ENCODE measurements around the gene MFF.

The MFF gene, protein sequence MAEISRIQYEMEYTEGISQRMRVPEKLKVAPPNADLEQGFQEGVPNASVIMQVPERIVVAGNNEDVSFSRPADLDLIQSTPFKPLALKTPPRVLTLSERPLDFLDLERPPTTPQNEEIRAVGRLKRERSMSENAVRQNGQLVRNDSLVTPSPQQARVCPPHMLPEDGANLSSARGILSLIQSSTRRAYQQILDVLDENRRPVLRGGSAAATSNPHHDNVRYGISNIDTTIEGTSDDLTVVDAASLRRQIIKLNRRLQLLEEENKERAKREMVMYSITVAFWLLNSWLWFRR
- 44.2 to 49.2 (median 44.9) reads per million in 4 donors for total RNA-seq

DNA sequence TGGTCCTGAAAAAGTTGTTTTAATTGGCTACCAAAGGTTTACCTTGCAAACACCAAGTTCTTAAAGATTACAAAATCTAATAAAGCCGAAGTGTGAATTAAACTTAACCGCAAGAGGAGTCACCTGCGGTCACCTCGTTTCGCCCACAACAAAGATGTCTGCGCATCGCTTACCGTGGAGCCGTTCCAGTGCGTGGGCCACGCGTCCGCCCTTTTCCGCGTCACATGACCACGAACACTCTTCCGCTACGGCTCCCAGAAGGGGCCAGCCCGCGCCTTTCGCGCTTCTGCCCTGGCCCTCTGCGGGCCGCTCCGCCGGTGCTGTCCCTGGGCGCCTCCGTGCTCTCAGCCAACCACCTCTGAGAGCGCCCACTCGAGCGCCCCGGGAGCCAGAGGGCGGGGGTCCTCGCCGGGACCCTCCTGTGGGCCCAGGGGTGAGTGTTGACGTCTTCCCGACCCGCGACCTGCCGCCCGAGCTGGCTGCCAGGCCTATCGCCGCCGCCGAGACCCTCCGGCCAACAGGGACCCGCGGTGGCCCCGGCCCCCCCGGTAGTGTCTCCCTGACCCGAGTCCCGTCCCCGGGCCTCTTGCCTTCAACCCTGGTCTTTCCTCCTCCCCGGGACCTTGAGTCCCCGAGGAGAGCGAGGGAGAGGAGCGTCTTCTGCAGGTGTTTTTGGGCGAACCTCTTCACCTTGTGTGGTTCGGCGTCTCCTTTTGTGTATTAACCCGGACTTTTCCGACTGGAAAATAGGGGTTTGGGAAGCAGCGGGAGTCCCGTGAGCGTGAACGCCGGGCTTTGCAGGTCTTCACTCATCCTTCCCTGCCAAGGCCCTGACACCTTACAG is at the start of gene MFF:
Gene MFF, plus strand, starts transcription at position 257 of the 844 bp plus-strand sequence. CDS start 5,415 bp downstream, outside the sequence.
- DNase-seq = peak; percentile 85 to 95 (median 90)

DNA sequence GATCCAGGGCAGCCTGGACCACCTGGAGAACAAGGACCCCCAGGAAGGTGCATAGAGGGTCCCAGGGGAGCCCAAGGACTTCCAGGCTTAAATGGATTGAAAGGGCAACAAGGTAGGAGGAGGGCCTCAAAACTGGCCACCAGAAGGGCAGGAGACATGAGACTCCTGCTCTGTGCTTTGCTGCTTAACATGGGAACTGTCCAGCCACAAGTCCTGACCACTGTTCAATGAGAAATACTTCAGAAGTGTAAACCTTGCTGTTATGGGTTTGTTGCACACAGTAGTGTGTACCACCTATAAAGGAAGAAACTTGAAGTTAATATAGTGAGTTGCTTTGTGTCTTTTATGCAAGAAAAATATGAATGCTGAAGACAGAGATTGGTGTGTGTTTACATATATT is 44.2 kb upstream of the MFF start:
- DNase-seq = no peak

DNA sequence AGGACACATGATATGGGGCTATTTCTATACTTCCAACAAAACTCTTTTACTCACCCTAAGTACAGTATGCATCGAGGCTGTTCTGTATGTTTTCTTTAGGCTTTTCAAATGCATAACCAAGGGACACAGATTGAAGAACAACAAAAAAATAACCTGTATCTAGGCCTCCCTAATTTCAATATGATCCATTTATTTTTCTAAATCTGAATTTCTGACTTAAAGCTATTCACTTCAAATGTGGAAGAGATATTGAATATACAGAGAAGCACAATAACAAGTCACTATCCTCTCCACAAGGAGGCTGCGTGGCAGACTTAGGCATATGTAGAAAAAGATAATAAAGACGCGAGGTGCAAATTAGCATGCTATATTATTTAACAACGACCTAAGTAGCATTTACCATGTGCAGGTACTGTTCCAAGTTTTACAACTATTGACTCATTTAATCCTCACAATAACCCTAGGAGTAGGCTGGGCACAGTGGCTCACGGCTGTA is 39.3 kb upstream of the MFF start:
- DNase-seq = no peak

DNA sequence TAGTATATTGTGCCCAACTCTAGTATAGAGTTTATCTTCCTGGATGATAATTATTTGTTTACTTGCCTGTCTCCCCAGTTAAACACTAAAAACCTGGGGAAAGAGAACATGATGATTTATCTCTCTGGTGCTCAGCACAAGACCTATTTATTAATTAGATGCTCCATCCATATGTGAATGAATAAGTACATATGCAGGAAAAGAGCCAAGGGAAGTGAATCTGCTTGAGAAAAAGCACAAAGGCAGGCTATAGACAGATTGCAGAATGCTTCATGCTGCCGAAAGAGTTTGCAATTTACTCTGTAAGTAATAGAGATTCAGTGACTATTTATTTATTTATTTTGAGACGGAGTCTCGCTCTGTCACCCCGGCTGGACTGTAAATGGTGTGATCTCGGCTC is 37.3 kb upstream of the MFF start:
- DNase-seq = no peak

DNA sequence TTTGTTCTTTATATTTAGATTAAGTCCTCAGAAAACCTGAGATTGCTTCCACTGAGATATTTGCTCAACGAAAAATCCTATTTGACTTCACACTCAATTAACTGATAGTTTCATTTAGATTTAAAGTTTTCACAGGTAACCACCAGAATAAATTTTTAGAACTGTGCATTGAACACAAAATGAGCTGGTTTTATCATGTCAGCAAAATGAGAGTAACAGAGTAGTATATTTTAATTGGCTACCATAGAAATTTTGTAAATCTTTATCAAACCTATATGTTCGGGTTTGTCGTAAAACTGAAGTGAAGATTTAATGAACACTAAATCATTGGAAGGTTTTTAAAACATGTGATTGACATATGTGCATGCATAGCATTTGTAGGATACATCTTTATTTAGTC is 32.7 kb upstream of the MFF start:
- no peak for DNase-seq

GRCh38 chr2:227293531-227293930 is 31.5 kb upstream of the MFF start:
- no peak for DNase-seq

DNA sequence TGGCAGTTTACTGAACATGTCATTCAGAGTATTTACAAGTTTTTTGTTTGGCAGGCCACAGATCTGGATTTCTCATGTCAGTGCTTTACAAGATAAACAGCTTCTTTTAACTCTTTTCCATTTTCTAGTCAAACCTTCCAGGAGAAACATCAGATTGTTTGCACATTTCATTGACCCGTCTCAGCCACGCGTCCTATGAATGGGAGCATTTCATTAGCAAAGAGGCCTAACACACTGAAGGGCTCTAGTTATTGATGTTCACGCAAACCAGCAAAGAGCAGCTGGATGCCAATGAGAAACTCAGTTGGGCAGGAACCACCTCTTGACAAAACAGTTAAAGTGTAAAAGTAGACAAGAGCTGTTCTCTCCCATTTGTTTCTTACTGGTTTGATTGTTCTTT is 29.2 kb upstream of the MFF start:
- DNase-seq = no peak

DNA sequence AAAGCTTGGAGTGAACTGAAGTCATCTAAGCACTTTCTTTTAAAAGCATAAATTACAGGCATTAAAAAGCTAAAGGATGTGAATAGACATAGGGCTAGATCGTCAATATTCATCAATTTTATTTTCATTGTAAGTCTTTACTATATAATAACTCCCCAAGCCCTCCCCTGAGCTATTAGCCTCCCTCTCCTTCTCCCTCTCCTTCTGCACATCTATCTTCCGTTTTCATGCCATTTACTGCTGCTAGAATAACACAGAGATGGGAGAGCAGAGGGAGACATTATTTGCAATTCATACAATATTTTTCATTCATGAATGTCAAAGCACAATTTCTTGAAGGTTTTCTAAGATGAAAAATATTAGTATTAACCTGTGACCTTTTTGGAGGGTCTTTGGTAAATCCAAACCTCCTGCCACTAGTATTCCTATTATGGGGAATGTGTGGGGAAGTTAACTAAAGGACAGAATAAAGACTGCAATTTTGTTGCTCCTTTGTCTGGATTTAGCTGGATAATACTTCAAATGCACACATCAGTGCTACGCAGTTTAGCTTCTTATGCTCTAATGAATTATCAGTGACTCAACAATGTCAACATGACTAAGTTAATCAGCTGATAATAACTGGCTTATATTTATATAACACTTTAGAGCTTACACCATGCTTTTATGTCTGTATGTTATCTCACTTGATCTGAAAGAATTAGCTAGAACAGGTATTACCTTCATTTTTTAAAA is 28.2 kb upstream of the MFF start:
- no peak for DNase-seq

GRCh38 chr2:227301523-227301922 is 23.5 kb upstream of the MFF start:
- DNase-seq = no peak

DNA sequence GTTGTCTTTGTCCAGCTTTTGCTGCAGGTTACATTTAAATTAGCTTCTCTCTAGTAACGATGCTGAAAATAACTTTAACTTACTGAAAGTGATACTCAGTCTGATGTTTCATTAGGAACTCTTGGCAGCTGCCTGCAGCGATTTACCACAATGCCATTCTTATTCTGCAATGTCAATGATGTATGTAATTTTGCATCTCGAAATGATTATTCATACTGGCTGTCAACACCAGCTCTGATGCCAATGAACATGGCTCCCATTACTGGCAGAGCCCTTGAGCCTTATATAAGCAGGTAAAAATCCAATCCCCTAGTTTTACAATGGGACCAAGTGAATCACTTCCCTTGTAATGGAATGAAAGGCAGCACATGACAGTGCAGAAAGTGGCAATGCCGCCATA is 16.3 kb upstream of the MFF start:
- no peak for DNase-seq

DNA sequence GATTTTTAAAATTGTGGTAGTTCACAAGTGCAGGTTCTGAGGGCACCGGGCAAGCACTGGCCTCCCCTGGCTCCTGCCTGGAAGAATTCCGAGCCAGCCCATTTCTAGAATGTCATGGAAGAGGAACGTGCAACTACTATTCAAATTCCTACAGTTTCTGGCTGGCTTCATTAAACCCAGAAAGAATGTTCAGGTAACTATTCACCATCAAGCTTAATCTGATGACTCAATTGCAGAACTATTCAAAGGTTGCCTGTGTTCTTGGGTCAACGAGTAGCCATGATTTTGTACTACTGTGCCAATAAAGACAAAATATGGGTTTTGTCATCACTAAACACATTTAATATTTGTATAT is 14.3 kb upstream of the MFF start:
- no peak for DNase-seq

GRCh38 chr2:227311861-227312506 is 13.1 kb upstream of the MFF start:
- DNase-seq = no peak

- DNase-seq = no peak
Measured at GRCh38 chr2:227312579-227312978, 12.5 kb upstream of the MFF start.

DNA sequence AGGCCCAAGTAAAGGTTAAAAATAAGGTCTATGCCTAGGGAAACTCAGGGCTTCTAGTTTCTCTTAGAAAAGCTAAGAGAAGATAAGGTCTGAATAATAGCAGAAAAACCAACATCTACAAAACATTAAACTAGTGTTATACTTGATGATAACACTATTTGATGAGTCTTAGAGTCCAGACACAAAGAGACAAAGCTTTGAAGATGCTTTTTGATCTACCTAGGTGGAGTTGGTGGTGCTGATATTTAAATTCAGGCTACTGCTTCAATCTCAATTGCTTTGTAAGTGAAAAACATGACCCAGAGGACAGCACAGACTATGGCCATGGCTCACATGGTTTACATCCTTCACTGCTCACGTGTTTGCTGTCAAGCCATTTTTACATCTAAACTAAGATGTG is 11.7 kb upstream of the MFF start:
- no peak for DNase-seq

GRCh38 chr2:227317834-227318233 is 7.2 kb upstream of the MFF start:
- no peak for DNase-seq

DNA sequence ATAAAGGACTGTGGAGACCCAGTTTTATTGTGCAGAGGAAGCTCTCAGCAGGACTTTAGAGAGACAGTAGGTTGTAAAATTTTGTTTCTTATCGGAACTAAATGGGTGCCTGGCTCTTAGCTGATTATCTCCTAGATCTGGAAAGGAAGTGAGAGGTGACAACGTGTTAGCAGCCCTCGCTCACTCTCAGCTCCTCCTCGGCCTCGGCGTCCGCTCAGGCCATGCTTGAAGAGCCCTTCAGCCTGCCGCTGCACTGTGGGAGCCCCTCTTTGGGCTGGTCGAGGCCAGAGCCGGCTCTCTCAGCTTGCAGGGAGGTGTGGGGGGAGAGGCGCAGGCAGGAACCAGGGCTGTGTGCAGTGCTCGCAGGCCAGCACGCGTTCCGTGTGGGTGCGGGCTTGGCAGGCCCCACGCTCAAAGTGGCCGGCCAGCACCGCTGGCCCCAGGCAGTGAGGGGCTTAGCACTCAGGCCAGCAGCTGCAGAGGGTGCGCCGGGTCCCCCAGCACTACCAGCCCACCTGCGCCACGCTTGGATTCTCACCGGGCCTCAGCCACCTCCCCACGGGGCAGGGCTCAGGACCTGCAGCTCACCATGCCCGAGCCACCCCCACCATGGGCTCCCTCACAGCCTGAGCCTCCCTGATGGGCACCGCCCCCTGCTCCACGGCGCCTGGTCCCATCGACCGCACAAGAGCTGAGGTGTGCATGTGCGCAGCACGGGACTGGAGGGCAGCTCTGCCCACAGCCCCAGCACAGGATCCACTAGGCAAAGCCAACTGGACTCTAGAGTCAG is 4.6 kb upstream of the MFF start:
- DNase-seq = peak in 1 of 5 donors; percentile 14

- DNase-seq = no peak
Measured at GRCh38 chr2:227322530-227323205, 2.4 kb upstream of the MFF start.

GRCh38 chr2:227323818-227324217 is 1.2 kb upstream of the MFF start:
- no peak for DNase-seq

- peak in 1 of 5 donors; percentile 2 for DNase-seq
Measured at GRCh38 chr2:227324642-227324994, 433 bp upstream of the MFF start.

DNA sequence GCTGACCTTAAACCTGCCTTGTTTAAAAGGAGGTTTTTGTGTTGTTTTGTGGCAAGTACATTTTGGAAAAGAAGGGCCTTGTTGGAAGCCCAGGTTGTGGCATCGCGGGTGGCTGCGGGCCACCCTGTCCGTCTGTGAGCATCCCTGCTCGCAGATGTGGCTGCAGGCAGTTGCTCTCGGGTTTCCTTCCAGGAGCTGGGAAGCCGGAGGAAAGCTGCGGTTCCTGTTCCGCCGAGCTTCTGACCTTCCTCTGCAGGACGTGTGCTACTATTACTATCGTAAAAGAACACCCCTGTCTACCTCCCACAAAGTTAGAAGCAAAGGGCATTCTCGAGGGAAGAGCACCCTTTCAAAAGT is 766 bp downstream of the MFF start:
- no peak for DNase-seq

GRCh38 chr2:227326783-227327182 is 1.7 kb downstream of the MFF start:
- DNase-seq = no peak

GRCh38 chr2:227335713-227336112 is 10.7 kb downstream of the MFF start:
- DNase-seq = peak in 1 of 5 donors; percentile 28
